ENCODE data around the gene CSRP3.
"Not testable (repeated sequence)": the region's sequence is repeated elsewhere in the genome, so short reads cannot be mapped to it uniquely, and the experiment has no call there.

Gene CSRP3

GRCh38 chr11:19163617-19164016 is 38.2 kb downstream of the CSRP3 start:
- no peak overlapping the region for H3K27ac ChIP-seq
- H3K4me1 ChIP-seq: peaks cover 0 to 9% (median 3%) of the 10 kb centered on the region in 10 experiments; a peak in 8 of 20 replicates
- H3K9me3 ChIP-seq (replicated peaks in 1 of 11): no peaks in the 10 kb centered on the region
- no peaks in the 10 kb centered on the region for H3K27me3 ChIP-seq
- H3K36me3 ChIP-seq: peaks cover 64 to 93% (median 79%) of the 10 kb centered on the region in 11 experiments
- no peak overlapping the region for H3K4me3 ChIP-seq
- H4K20me1 ChIP-seq: no peaks in the 10 kb centered on the region
- H3K4me2 ChIP-seq: no peak overlapping the region; a peak in 1 of 22 replicates
- TF ChIP-seq Cebpa-rat (IDR thresholded peaks at IDR 0.05): no peak
- no peak overlapping the region for H3K9ac ChIP-seq

DNA sequence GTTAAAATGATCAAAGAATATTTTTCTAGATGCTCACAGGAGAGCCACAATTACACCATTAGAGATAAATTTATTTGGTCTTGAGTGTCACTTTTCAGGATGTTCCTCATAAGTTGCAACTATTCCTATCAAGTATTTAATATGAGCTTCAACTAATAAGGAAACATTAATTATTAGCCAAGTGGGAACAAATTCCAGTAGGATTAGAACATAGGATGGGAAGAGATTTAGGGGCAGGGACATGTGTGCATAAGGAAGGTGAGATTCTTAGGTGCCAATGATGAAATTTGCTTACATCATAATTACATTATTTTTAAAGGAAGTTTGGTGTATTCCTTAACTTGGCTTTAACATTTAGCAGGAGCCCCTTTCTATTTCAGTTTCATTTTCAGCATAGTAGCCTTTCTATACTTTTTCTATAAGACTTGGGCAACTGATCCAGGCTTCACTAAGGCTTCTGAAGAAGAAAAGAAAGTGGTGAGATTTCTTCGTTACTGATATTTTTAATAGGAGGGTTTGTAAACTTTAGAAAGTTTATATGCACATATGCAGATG is 38.8 kb downstream of the CSRP3 start:
- Histone ChIP-seq H3K4me3 (no peak overlapping the region), H3K4me1 (peaks cover 0 to 9% (median 3%) of the 10 kb centered on the region in 10 experiments; a peak in 8 of 20 replicates), H3K9me3 (replicated peaks in 1 of 11) (no peaks in the 10 kb centered on the region), H3K9ac (no peak overlapping the region), H3K36me3 (peaks cover 63 to 92% (median 79%) of the 10 kb centered on the region in 11 experiments), H3K27me3 (no peaks in the 10 kb centered on the region), H3K27ac (no peak overlapping the region), H3K4me2 (no peak overlapping the region), H4K20me1 (no peaks in the 10 kb centered on the region)
- no peak for TF ChIP-seq Cebpa-rat (IDR thresholded peaks at IDR 0.05)

DNA sequence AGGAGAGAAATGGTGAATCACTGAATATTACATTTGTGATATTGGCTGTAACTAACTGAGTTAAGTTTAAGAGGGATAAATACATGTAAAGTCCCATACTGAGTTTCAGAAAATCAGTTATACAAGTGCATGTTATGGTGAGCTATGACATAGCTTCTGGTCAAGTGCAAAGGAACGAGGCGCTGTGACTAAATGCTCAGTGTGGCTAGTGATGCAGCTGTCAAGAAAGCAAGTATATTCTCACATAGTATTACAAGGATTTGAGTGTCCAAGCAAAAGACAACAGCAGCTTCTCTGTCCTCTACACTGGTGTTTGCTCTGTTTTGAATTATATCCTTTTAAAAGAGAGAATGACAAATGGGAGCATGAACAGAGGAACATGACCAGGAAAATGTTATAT is 40.1 kb downstream of the CSRP3 start:
- no peak overlapping the region for H3K4me2 ChIP-seq
- no peak overlapping the region for H3K27ac ChIP-seq
- H3K4me1 ChIP-seq: peaks cover 0 to 9% (median 3%) of the 10 kb centered on the region in 10 experiments; a peak in 8 of 20 replicates
- no peaks in the 10 kb centered on the region for H3K9me3 ChIP-seq (replicated peaks in 1 of 11)
- no peaks in the 10 kb centered on the region for H3K27me3 ChIP-seq
- no peaks in the 10 kb centered on the region for H4K20me1 ChIP-seq
- H3K36me3 ChIP-seq: peaks cover 63 to 92% (median 79%) of the 10 kb centered on the region in 11 experiments
- TF ChIP-seq Cebpa-rat (IDR thresholded peaks at IDR 0.05): no peak
- no peak overlapping the region for H3K9ac ChIP-seq
- H3K4me3 ChIP-seq: no peak overlapping the region

DNA sequence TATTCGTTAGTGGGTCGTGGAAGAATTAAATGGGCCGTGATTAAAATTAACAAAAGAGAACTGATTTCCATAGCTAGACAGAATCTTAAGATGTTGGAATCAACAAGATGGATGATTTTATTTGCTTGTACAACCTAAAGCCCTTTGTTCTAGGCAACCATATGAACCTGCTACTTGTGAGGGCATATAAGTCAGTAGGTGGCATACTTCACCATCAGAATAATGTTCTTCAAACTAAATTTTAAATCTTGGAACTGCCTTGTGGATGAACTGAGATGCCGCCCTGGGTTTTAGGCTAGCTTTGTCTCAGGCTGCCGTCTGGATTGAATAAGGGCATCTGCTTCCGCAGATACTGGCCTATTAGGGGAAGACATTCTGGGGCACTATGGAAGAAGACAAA is 40.9 kb downstream of the CSRP3 start:
- H3K27ac ChIP-seq: no peak overlapping the region
- TF ChIP-seq Cebpa-rat (IDR thresholded peaks at IDR 0.05): no peak
- no peaks in the 10 kb centered on the region for H4K20me1 ChIP-seq
- H3K4me3 ChIP-seq: no peak overlapping the region
- no peaks in the 10 kb centered on the region for H3K27me3 ChIP-seq
- peaks cover 62 to 92% (median 77%) of the 10 kb centered on the region in 11 experiments for H3K36me3 ChIP-seq
- peaks cover 0 to 9% (median 3%) of the 10 kb centered on the region in 10 experiments; a peak in 8 of 20 replicates for H3K4me1 ChIP-seq
- no peak overlapping the region for H3K9ac ChIP-seq
- H3K4me2 ChIP-seq: no peak overlapping the region
- H3K9me3 ChIP-seq (replicated peaks in 1 of 11): no peaks in the 10 kb centered on the region

- H3K4me3 ChIP-seq: no peak overlapping the region
- H3K27me3 ChIP-seq: no peaks in the 10 kb centered on the region
- H3K4me1 ChIP-seq: no peaks in the 10 kb centered on the region
- H3K9ac ChIP-seq: no peak overlapping the region
- no peak overlapping the region for H3K4me2 ChIP-seq
- H4K20me1 ChIP-seq: no peaks in the 10 kb centered on the region
- no peaks in the 10 kb centered on the region for H3K9me3 ChIP-seq (replicated peaks in 1 of 11)
- H3K36me3 ChIP-seq: peaks cover 72 to 99% (median 92%) of the 10 kb centered on the region in 11 experiments
- no peak for TF ChIP-seq Cebpa-rat (IDR thresholded peaks at IDR 0.05)
- H3K27ac ChIP-seq: no peak overlapping the region
Observed at GRCh38 chr11:19156892-19157291, 44.9 kb downstream of the CSRP3 start.

DNA sequence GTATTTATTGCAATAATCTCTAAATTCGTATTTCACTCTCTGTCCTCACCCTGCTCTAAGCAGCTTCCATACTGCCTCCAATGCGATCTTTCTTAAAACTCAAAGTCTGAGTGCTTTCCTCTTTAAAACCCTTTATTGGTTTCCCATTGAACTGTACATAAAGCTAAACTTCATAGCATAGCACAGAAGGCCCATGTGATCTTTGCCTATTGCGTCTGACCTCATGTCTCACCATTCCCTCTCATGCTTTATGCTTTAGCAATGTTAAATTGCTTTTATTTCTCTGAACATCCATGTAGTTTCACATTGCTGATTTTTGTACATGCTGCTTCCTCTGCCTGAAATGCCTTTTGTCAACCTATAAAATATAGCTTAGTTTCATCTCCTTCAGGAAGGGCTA is 56.5 kb downstream of the CSRP3 start:
- no peaks in the 10 kb centered on the region for H3K9me3 ChIP-seq (replicated peaks in 1 of 11)
- no peaks in the 10 kb centered on the region for H3K27me3 ChIP-seq
- H3K36me3 ChIP-seq: peaks cover 29 to 77% (median 50%) of the 10 kb centered on the region in 11 experiments
- H4K20me1 ChIP-seq: no peaks in the 10 kb centered on the region
- no peak overlapping the region for H3K4me3 ChIP-seq
- TF ChIP-seq Cebpa-rat (IDR thresholded peaks at IDR 0.05): no peak
- no peaks in the 10 kb centered on the region for H3K4me1 ChIP-seq
- no peak overlapping the region for H3K27ac ChIP-seq
- no peak overlapping the region for H3K9ac ChIP-seq
- H3K4me2 ChIP-seq: no peak overlapping the region

DNA sequence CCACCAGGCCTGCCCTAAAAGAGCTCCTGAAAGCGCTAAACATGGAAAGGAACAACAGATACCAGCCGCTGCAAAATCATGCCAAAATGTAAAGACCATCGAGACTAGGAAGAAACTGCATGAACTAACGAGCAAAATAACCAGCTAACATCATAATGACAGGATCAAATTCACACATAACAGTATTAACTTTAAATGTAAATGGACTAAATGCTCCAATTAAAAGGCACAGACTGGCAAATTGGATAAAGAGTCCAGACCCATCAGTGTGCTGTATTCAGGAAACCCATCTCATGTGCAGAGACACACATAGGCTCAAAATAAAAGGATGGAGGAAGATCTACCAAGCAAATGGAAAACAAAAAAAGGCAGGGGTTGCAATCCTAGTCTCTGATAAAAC is 64.9 kb downstream of the CSRP3 start:
- Histone ChIP-seq H3K36me3 (peaks cover 21 to 31% (median 29%) of the 10 kb centered on the region in 11 experiments), H3K9me3 (replicated peaks in 1 of 11) (peaks cover 24 to 36% (median 33%) of the 10 kb centered on the region in 11 experiments)
- not testable (repeated sequence) for H3K9ac ChIP-seq, H3K4me3 ChIP-seq, H3K27ac ChIP-seq, H3K27me3 ChIP-seq, H3K4me1 ChIP-seq, H4K20me1 ChIP-seq, H3K4me2 ChIP-seq

DNA sequence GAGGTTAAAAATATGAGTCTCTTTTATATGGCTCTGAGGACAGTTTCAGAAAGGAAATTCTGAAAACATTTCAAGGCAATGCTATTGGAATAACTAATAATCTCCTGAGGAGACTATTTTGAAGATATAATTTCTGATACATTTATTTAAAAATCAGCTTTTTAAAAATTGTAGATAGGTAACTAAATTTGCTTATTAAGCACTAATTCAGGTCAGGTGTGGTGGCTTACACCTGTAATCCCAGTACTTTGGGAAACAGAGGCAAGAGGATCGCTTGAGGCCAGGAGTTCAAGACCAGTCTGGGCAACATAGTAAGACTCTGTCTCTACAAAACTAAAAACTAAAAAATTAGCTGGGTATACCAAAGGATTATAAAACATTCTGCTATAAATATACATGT is 67.8 kb downstream of the CSRP3 start:
- H3K4me1 ChIP-seq: no peaks in the 10 kb centered on the region

More for the DNA sequence above, 67.8 kb downstream of the CSRP3 start:
- Histone ChIP-seq H3K27ac (no peak overlapping the region), H3K27me3 (no peaks in the 10 kb centered on the region), H3K36me3 (peaks cover 32 to 60% (median 50%) of the 10 kb centered on the region in 11 experiments), H3K4me3 (no peak overlapping the region), H3K9ac (no peak overlapping the region), H4K20me1 (no peaks in the 10 kb centered on the region), H3K4me2 (no peak overlapping the region), H3K9me3 (replicated peaks in 1 of 11) (peaks cover 47 to 60% (median 58%) of the 10 kb centered on the region in 11 experiments)
- TF ChIP-seq Cebpa-rat (IDR thresholded peaks at IDR 0.05): no peak
